Loucy (cell line): ENCODE data around the gene PLA2G4C.
A peak's percentile ranks its signal among the peaks of the same experiment; 100 is the strongest.

Experiments used
- H2AFZ ChIP-seq: fragments of 200-600 bp; sonication (generic); 2 replicates; pipeline ENCODE4 v1.6.0; 2016; ENCODE audit warnings: antibody characterized with exemption, mild to moderate bottlenecking, low read length, moderate library complexity
- H3F3A ChIP-seq: fragments of 200-600 bp; 2 replicates; pipeline ENCODE4 v1.6.0; 2016; ENCODE audit warnings: antibody characterized with exemption, low read depth, mild to moderate bottlenecking
- H3K27me3 ChIP-seq: fragments of 200-600 bp; sonication (generic); 2 replicates; pipeline ENCODE4 v1.6.1; 2014; ENCODE audit warnings: low read length, mild to moderate bottlenecking; ENCODE audit not compliant: insufficient read depth, poor library complexity, severe bottlenecking
- H3K36me3 ChIP-seq: fragments of 200-600 bp; sonication (generic); 2 replicates; pipeline ENCODE4 v1.6.1; 2016; ENCODE audit warnings: low read length; ENCODE audit not compliant: insufficient read depth
- H3K4me1 ChIP-seq: fragments of 200-600 bp; sonication (generic); 2 replicates; pipeline ENCODE4 v1.5.1; 2014; ENCODE audit warnings: low read length, mild to moderate bottlenecking; ENCODE audit not compliant: insufficient read depth, poor library complexity, severe bottlenecking
- H3K4me2 ChIP-seq: fragments of 200-600 bp; sonication (generic); 2 replicates; pipeline ENCODE4 v1.6.0; 2014; ENCODE audit warnings: antibody characterized with exemption, low read length, low read depth, mild to moderate bottlenecking; ENCODE audit not compliant: poor library complexity, severe bottlenecking
- H3K4me3 ChIP-seq: fragments of 200-600 bp; sonication (generic); 2 replicates; pipeline ENCODE4 v1.5.1; 2014; ENCODE audit warnings: low read length, mild to moderate bottlenecking, mixed read lengths; ENCODE audit not compliant: poor library complexity, severe bottlenecking
- H3K79me2 ChIP-seq: fragments of 200-600 bp; sonication (generic); 2 replicates; pipeline ENCODE4 v1.6.1; 2014; ENCODE audit warnings: low read length; ENCODE audit not compliant: insufficient read depth
- H3K9ac ChIP-seq: fragments of 200-600 bp; sonication (generic); 2 replicates; pipeline ENCODE4 v1.6.0; 2014; ENCODE audit warnings: mild to moderate bottlenecking, low read depth, low read length, moderate library complexity; ENCODE audit not compliant: poor library complexity, severe bottlenecking
- H3K9me2 ChIP-seq: fragments of 200-600 bp; sonication (generic); replicated peaks from 2 replicates; pipeline ENCODE4 v1.6.1; 2016; ENCODE audit warnings: low read depth, low read length, mixed read lengths
- H3K9me3 ChIP-seq: fragments of 200-600 bp; sonication (generic); 2 replicates; pipeline ENCODE4 v1.6.1; 2014; ENCODE audit warnings: mild to moderate bottlenecking, antibody characterized with exemption, low read length, low read depth; ENCODE audit not compliant: insufficient read depth
- H4K20me1 ChIP-seq: fragments of 200-600 bp; sonication (generic); 2 replicates; pipeline ENCODE4 v1.6.0; 2014; ENCODE audit warnings: antibody characterized with exemption, low read length, mild to moderate bottlenecking; ENCODE audit not compliant: insufficient read depth, poor library complexity, severe bottlenecking
- CTCF ChIP-seq: fragments of 200-600 bp; sonication (generic); conservative IDR thresholded peaks from 2 replicates; pipeline ENCODE4 v1.5.1; 2014; ENCODE audit warnings: mild to moderate bottlenecking, antibody characterized with exemption, low read length
- EZH2phosphoT487 ChIP-seq: fragments of 200-600 bp; IDR thresholded peaks from 2 replicates; pipeline ENCODE4 v1.6.1; 2018; ENCODE audit warnings: antibody characterized with exemption, mild to moderate bottlenecking, moderate library complexity, borderline replicate concordance

The PLA2G4C gene

GRCh38 chr19:48127561-48127960, 16.9 kb upstream of the PLA2G4C start:
- Histone ChIP-seq H3K79me2 (no peaks in the 10 kb centered on the region), H3K4me3 (no peak overlapping the region), H4K20me1 (no peaks in the 10 kb centered on the region), H3K9me2 (no peaks in the 10 kb centered on the region), H3K9ac (no peak overlapping the region), H3K36me3 (peaks cover 62% of the 10 kb centered on the region; the same call in 1 of the 2 replicates), H3K4me1 (no peaks in the 10 kb centered on the region), H3K4me2 (no peak overlapping the region), H3F3A (no peaks in the 10 kb centered on the region), H3K9me3 (no peaks in the 10 kb centered on the region), H3K27me3 (no peaks in the 10 kb centered on the region), H2AFZ (no peak overlapping the region)
- TF ChIP-seq CTCF (no peak), EZH2phosphoT487 (no peak)

GRCh38 chr19:48123907-48124651, 13.5 kb upstream of the PLA2G4C start:
- peaks cover 9% of the 10 kb centered on the region for H3K4me1 ChIP-seq
- peaks cover 63% of the 10 kb centered on the region; the same call in 1 of the 2 replicates for H3K36me3 ChIP-seq
- H3K79me2 ChIP-seq = no peaks in the 10 kb centered on the region
- TF ChIP-seq EZH2phosphoT487 (no peak), CTCF (no peak)
- no peak overlapping the region for H3K4me3 ChIP-seq
- H2AFZ ChIP-seq = no peak overlapping the region
- no peak overlapping the region for H3K4me2 ChIP-seq
- H4K20me1 ChIP-seq = no peaks in the 10 kb centered on the region
- H3K9me2 ChIP-seq = no peaks in the 10 kb centered on the region
- H3K9ac ChIP-seq = no peak overlapping the region
- H3K9me3 ChIP-seq = no peaks in the 10 kb centered on the region
- no peaks in the 10 kb centered on the region for H3K27me3 ChIP-seq
- no peaks in the 10 kb centered on the region for H3F3A ChIP-seq

- TF ChIP-seq CTCF = no peak
- no peak for TF ChIP-seq EZH2phosphoT487
- Histone ChIP-seq H3K36me3 (peaks cover 66% of the 10 kb centered on the region; the same call in 1 of the 2 replicates), H3K9me3 (no peaks in the 10 kb centered on the region), H3K79me2 (no peaks in the 10 kb centered on the region), H2AFZ (no peak overlapping the region), H3K4me1 (peaks cover 9% of the 10 kb centered on the region), H3K9me2 (no peaks in the 10 kb centered on the region), H3F3A (no peaks in the 10 kb centered on the region), H3K4me3 (no peak overlapping the region), H3K27me3 (no peaks in the 10 kb centered on the region), H3K9ac (peak overlapping the region; percentile 42), H3K4me2 (no peak overlapping the region), H4K20me1 (no peaks in the 10 kb centered on the region)
Measured at GRCh38 chr19:48122421-48122820, 11.8 kb upstream of the PLA2G4C start.
